Activated CD4-positive, alpha-beta T cell treated with anti-CD3 and anti-CD28 coated beads, Interleukin-10, Interleukin-2, amounts not matched to agents 100 ng/mL and 50 ng/mL, durations not matched to agents 16 hours and 8 hours (primary cell): ENCODE measurements around the gene CYBC1.

Source experiments
- DNase-seq: peaks from one replicate; pipeline ENCODE4 v3.0.0-alpha.2; 2020

The CYBC1 gene

DNA sequence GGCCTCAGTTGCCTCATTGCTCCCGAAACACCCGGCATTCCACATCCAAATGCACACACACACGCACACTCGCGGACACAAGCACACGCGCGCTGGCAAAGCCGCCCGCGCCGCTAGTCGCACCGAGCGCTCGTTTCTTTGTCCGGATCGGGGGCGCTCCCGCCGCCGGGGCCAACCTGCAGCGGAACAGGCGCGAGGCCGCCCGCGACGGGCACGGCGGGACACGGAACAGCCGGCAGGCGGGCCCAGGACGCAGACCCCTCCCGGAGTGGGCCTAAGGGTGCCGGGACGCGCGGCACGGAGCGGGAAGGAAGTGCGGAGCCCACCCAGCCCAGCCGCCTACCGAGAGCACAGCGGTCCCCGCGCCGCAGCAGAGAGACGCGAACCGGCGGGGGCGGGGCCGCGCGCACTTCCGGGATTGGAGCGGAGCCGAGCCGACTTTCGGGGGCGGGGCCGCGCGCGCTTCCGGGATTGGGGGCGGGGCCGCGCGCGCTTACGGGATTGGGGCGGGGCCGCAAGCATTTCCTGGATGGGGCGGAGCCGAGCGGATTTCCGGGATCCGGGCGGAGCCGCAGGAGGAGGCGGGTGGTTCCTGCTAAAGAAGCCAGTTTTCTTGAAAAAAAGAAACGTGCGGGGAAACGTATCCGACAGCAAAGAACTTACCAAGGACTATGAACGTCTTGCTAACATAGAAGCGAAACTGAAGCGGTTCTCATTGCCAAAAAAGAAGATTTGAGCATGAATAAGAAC, at the start of gene CYBC1:
CYBC1 (minus strand) TSS at position 396 of the 750 bp plus-strand sequence. CDS start 1,498 bp downstream, outside the sequence.
- peak; percentile 97 for DNase-seq

DNA sequence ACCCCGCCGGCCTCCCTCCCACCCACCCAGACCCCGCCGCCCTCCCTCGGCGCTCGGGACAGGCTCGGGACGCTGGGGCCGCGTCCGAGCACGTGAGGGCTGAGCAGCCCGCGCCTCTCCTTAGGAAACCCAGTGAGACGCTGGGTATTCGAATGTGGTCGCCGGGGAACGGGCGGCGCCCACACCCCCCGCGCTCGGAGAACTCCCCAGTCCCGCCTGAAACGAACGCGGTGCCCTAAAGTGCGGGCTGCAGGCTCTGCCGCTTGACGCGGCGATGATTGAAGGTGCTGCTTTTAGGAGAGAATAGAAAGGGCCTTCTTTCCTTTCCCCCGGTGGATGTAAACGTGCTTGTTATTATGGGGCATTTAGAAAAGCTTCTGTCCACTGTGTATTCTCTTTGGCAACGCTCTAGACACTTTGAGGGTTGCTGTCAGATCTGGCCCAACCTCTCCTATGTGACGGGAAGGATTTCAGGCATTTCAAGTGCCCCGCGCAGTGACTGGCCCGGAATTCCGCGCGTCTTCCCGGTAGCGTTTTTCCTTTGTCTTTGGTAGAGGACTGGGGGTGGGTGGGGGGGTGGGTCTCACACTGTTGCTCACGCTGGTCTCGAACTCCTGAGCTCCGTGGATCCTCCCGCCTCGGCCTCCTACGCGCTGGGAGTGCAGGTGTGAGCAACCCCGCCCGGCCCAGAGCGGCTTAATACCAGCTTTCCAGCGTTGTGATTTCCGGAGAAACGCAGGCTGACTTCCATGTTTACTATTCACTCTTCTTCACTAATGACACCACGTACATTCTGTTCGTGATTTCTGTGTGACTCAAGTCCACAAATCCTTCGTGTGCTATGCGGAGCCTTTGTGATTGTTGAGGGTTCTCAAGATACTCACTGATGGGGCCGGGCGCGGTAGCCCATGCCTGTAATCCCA, 47.2 kb upstream of the CYBC1 start:
- DNase-seq = peak; percentile 47

DNA sequence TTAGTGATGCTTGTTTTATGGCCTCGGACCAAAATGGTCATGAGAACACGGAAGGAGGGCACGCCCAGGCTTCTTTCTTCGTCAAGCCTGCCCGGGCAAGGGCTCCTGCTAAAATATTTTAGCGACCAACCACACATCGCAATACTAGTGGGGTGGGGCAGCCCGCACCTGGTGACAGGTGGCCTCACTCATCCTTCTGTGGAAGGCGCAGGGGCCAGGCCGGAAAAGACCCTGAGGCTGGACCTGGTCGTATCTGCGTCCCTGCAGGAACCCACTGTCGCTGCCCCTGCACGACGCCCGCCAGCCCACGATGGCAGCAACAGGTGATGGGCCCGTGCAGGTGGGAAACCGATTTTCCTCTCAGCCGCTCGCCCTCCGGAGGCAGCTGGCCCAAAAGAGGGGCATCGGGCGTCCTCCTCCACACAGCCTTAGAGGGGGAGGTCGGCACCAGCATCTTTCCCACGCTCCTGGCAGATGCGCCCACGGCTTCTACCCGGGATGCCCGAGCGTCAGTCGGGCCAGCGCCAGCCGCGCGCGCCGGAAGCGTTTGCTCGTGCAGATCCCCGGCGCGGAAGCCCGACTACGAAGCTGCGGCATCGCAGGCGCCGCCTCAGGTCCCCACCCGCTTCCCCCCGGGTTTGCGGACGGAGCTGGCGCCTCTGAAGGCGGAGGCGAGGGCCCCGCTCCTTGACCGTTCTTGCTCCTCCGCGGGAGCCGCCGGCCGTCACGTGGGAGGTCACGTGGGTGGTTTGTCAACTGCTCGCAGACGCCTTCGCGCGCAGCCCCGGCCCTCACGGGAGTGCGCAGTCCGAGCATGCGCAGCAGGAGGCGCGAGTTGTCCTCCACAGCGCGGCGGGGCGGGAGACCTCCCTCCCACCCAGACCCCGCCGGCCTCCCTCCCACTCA, 46.2 kb upstream of the CYBC1 start:
- peak; percentile 96 for DNase-seq

DNA sequence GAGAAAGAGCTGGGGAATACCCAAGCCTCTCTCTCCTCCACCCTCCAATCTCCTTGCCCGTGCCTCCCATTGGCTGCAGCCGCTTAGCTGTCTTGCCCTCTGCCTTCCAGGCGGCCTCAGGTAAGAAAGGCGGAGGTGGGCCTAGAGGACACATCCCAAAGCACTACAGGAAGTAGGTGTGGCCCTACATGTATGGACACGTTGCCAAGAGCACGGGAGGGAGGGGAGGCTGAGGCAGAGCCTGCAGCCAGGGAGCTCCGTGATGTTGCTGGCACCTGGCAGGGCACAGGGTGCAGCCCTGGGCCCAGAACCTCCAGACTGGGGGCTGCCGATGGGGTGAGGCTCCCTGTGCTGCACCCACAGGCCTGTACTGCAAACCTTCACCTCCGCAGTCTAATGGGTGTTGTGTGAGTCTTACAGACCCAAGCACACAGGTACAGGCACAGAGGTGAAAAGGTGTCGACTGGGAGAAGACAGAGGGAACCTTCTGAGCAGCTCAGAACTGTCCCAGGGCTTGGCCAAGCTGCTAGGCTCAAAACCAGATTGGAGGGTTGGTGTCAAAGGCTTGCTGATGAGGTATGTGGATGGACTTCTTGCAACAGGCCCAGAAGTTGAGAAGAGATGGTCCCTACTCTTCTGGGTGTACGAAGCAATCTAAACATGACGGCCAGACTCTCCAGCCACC, 45.4 kb upstream of the CYBC1 start:
- no peak for DNase-seq

DNA sequence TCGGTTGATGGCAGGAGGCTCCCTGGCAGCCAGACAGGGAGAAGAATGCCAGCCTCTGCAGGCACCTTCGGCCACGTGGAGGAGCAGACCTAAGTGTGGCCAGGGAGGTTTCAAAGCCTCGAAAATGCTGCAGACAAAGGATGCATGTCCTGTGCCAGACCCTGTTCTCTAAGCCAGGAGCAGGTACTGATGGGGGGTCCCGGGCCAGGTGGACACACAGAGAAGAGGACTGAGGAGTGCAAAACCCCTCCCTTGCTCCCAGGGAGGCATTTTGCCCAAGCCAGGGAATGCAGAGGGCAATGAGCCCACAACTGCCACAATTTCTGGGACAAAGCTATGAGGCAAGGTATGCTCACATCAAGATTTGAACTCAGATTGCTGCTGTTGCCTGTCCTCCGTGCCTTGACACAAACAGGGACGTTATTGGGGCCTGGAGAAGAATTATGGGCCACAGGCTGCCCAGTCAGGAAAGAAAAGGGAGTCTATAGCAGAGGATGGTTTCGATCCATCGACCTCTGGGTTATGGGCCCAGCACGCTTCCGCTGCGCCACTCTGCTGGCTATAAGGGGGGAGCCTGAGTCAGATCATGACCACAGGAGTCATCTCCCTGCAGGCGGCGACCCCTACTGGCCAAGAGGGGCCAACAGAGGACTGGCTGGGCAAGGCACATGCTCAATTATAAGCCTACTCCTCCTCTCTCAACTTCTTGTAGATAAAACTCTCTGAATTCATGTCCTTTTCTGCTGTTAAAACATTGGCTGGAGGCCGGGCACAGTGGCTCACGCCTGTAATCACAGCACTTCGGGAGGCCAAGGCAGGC, 43.9 kb upstream of the CYBC1 start:
- DNase-seq = peak; percentile 95

DNA sequence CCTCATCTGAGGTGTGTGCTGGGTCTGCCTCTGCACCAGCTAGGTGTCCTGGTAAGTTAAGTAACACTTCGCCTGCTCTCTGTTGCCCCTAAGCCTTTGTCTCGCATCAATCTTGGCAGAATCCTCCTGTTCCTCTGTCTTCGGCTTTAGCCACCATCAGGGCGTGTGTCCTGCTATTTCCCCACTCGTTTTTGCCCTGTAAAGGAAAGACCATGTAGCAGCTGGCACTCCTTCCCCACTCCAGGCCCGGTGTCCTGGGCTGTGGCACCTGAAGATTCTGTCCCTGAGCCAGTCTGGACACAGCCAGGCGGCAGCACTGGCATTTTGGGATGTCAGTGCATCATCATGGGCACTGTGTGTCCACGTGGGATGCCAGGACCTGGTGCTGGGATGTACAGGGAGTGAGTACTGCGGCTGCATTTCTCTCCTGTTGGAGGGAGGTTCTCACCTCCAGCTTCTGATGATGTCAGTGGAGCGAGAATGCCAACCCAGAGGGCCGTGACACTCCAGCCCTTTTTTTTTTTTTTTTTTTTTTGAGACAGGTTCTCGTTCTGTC, 42.8 kb upstream of the CYBC1 start:
- DNase-seq = no peak

DNA sequence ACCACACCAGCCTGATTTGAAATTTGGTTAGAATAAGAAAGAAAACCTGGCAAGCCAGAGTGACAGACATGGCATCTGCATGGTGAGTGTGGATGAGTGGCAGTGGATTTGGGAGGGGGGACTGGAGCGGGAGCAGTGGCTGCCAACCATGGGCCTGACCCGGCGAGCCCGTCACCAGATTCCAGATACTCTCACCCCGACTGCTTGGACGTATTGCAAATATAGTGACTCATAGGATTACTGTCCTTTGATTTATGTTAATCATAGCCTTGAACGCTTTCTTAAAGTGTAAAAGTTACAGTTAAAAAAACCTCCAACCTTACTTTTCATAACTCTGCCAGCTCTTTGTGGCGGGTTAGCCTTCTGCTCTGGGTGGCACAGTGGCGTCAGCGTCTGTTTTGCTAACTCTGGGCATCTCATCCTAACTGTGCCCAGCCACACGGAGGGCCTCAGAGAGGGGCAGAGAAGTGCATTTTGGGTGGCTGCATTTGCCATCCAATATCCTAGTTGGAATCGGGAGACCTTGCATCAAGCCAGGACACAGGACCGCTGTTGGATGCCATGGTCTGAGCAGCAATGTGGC, 42.2 kb upstream of the CYBC1 start:
- no peak for DNase-seq

DNA sequence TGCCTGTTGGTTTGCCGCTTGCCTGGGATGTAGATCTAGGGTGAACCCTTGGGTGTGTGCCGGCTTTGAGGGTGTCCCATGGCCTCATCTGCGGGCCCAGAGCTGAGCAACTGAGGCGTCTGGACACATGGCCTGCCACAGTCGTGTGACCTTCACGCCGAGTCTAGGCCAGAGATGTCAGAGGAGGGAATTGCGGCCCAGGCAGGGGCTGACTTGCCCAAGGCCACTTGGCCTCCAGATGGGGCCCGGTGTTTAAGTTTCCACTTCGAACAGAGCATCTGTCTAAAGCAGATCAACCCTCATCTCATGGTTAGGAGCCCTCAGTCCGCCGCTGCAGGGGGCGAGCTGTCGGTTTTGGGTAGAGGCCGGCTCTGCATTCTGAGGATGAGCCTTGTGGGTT, 41.0 kb upstream of the CYBC1 start:
- DNase-seq = no peak

DNA sequence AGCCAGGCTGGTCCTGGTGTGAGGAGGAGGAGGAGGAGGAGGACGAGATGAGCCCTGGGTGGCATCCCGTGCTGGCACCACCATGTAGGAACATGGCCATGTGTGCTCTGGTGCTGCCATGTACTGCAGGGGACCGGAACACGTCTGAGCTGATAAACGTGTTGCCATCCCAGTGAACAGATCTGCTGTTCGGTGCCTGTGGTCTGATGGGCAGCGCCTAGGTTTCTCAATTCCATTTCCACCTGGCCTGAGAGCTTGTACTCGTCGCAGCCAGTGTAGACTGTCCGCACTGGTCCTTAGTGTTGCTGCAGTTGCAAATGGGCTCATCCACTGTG, 40.6 kb upstream of the CYBC1 start:
- no peak for DNase-seq

DNA sequence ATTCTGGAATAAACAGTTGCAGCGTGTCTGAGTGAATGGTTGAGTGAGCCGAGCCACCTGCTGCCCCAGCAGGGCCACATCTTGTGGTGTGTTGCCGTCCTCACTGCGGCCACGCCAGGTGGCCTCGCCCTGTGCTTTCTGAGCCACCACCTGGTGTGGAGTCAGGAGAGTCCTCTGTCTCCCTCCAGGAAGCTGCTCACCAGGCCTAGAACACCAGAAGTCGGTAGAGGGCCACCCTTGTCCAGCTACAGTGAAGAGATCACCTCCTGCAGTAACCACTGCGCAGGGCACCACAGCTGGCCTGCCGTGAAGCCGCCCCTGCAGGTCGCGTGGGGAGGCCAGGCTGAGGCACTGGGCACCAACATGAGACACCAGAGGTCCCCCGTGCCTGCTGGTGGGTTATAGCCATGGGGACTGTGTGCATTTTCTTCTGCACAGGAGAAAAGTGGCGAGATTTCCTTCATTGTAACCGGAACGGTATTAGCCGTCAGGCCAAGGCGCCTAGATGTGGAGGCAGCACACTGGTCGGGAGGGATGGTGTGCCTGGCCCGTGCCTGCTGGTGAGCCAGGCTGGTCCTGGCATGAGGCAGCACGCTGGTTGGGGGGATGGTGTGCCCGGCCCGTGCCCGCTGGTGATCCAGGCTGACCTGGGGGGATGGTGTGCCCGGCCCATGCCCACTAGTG, 40.1 kb upstream of the CYBC1 start:
- DNase-seq = no peak

DNA sequence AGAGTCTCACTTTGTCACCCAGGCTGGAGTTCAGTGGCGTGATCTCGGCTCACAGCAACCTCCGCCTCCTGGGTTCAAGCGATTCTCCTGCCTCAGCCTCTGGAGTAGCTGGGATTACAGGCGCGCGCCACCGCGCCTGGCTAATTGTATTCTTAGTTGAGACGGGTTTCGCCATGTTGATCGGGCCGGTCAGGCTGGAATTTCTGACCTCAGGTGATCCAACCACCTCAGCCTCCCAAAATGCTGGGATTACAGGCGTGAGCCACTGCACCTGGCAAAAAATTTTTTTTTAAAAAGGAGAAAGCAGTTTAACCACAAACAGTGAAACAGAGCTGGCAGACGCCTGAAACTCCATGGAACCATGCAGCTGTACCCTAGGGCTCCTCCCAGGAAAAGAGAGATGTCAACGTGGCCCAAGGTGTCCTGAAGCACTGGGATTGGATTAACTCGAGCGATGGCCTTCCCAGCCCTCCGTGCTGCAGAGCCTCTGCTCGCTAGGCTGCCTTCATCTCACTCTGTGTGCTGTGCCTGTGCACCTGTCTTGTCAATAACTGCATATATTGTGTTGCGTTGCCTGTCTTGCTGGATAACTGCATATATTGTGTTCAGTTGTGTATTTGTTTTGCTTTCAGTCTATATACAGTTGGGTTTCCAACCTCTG, 39.4 kb upstream of the CYBC1 start:
- DNase-seq = no peak

DNA sequence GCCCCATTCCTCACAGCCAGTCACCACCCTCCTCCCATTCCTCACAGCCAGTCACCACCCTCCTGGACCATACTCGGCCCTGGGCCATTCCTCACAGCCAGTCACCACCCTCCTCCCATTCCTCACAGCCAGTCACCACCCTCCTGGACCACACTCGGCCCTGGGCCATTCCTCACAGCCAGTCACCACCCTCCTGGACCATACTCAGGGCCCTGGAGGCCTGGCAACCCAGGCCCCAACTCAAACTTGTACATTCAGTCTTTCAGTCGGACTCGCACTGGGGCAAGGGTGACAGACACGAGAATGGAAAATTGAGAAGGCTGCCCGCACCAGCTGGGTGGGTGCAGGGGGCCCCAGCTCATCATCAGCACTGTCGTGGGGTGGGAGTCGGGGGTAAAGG, 38.6 kb upstream of the CYBC1 start:
- DNase-seq = no peak

DNA sequence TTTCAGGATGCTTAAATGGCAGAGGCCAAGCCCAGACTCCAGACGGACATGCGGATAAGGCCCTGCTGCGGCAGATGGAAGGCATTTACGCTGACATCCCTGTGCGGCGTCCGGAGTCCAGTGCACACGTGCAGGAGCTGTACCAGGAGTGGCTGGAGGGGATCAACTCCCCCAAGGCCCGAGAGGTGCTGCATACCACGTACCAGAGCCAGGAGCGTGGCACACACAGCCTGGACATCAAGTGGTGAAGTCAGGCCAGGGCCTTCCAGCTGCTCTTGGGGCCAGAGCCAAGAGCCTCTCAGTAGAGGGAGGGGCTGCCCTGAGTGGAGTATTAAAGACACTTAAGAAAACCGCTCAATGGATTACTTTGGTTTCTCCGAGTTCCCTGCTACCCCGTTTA, 37.4 kb upstream of the CYBC1 start:
- DNase-seq = no peak

DNA sequence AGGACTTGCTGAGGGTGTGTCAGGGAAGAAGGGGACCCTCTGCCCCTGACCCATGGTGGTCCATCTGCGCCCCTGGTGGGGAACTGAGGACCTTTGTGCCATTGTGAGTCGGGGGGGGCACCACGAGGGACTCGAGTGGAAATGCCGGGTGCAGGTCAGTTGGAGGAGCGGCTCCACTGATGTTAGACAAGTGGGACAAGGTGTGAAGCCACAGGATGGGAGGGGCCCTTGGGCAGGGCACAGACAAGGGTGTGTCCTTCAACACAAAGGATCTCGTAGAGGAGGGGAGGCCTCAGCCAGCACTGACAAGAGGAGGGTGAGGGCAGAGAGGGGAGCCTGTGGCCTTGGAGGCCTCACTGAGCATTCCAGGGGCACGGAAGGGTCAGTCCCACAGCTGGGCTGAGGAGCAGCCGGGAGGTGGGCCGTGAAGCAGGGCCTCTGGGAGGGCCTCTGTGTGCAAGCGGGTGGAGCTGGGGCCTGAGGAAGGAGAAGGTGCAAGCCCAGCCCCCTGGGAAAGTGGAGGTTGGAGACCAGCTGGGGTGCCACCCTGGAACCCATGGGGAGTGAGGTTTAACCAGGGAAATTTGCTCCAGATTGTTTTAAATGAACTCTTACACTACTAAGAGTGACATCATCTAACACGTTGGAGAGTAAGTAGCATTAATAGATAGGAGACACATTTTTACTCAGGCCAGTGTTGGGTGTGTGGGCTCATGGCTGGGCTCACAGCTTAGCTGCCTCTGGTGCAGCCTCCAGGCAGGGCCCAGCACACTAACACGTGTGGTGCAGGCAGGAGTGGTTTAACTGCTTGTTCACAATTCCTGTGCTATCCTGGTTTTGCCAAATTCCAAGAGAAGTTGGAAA, 35.9 kb upstream of the CYBC1 start:
- no peak for DNase-seq

DNA sequence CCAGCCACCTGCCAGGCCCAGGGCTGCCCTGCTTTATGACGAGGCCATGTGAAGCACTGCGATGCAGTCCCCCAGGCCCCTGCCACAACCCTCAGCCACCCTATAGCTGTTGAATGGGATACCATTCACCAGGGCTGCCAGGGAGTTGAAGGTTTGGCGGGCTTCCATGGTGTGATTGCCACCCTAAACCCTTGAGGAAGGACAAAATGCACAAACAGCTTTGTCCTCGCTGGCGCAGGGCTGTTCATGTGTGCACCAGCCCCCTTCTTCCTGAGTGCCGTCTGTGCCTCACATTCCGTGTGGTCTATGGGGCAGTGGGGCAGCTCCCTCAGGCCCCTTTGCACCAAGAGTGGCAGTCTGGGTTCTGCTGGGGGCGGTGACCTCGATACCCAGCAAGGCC, 33.3 kb upstream of the CYBC1 start:
- DNase-seq = no peak

DNA sequence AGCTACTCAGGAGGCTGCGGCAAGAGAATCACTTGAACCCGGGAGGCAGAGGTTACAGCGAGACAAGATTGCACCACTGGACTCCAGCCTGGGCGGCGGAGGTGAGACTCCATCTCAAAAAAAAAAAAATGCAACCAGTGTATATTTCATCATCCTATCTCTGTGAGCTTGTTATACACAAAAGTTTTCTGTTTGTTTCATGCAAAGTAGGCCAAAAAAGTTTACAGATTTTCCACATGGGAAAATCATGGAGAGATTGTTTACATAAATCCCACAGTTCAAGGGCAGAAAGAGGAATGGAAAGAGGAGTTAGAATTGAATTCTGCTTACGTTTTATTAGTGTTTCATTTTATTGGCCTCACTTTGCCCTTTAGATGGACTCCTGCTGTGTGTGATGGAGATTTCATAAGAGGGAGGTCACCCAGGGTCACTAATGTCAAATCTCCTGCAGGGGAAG, 32.7 kb upstream of the CYBC1 start:
- no peak for DNase-seq

DNA sequence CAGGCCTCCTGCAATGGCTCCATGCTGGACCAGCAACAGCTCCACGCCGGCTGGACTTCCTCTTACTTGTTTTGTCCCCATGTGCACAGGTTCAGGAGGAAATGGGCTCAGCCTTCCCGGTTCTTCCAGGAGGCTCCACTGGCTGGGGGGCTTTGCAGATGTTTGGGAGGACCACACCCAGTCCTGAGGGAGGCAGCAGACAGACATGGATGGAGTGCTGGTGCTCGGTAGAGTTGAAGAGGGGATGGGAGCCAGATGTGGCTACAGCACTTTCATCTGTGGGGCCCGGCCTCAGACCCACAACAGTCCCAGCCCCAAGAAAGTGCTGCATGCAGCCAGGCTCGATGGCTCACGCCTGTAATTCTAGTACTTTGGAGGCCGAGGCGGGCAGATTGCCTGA, 29.8 kb upstream of the CYBC1 start:
- no peak for DNase-seq

DNA sequence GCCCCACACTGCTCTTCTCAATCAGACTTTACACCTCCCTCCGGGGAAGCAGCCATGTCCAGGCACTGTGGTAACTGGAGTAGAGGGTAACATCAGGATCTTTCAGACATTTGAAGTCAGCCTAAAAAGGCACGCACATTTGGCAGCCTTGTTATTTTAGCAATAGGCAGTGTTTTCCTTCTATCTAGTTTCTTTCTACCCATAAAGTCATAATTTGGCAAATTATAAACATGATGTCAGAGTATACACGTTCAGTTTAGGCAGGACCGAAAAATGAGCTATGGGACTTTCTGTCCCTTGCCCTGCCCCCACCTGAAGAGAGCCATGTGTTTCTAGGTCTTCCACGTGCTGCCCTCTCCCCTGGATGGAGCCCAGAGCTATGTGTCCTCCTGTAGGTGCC, 29.1 kb upstream of the CYBC1 start:
- DNase-seq = no peak

DNA sequence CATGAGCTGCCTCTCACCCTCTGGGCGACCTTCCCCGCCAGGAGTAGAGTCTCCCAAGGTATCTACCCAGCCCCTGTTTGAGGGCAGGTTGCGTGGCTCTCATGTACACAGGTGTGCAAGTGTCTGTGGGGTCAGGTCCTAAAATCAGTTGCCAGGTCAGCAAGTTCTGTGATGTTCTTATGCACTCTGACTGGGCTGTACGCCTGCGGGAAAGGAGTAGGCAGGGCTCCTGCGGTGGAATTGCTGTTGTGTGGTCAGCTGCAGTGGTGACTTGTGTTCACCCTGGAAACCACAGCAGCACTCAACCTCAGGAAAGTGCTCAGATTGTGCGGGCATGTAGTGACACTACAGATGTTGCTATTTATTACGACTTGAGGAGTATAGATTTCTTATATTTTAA, 27.4 kb upstream of the CYBC1 start:
- no peak for DNase-seq
